Right renal cortex interstitium (tissue), 3 donors: ENCODE data around the gene REXO2. TPM values are rescaled to one million over a fixed set of nuclear protein-coding genes. Genes with fewer than 3 reads are reported as not detected.

ENCODE experiments used
- polyA plus RNA-seq, 3 donors: library from polyadenylated mRNA; unstranded; fragments of 120-200 nt; gene quantifications; one replicate each; pipeline ENCODE4 v1.2.1, GENCODE V29; 2013; ENCODE audit not compliant: insufficient read length in 3 of 3

REXO2 gene
- polyA plus RNA-seq, 3 donors = 107 to 113 (median 109) TPM

Other genes starting within 250 kb of the REXO2 start
- gene NNMT, start 143.1 kb upstream of the REXO2 start, polyA plus RNA-seq = under 1 TPM; 0.18 to 0.80 (median 0.32) TPM
- 10 to 100 TPM; 19.4 to 20.6 (median 19.9) TPM for gene C11orf71, start 39.0 kb upstream of the REXO2 start, polyA plus RNA-seq
- gene RBM7, start 38.8 kb upstream of the REXO2 start, polyA plus RNA-seq = 10 to 100 TPM; 60.1 to 61.6 (median 61.2) TPM
- under 1 TPM in 1 of 3 donors, not detected in 2; 0.06 TPM for gene NXPE1, start 120.4 kb downstream of the REXO2 start, polyA plus RNA-seq
- gene NXPE4, start 156.3 kb downstream of the REXO2 start, polyA plus RNA-seq = not detected
- gene NXPE2, start 239.1 kb downstream of the REXO2 start, polyA plus RNA-seq = under 1 TPM; 0.31 to 0.47 (median 0.37) TPM